ENCODE results near the gene GJA1. TPM values are rescaled to one million over a fixed set of nuclear protein-coding genes. Genes with fewer than 3 reads are reported as not detected.

The GJA1 gene
- total RNA-seq, 6 donors from 2014 or later, result 12.6 to 155 (median 87.8) TPM

DNA sequence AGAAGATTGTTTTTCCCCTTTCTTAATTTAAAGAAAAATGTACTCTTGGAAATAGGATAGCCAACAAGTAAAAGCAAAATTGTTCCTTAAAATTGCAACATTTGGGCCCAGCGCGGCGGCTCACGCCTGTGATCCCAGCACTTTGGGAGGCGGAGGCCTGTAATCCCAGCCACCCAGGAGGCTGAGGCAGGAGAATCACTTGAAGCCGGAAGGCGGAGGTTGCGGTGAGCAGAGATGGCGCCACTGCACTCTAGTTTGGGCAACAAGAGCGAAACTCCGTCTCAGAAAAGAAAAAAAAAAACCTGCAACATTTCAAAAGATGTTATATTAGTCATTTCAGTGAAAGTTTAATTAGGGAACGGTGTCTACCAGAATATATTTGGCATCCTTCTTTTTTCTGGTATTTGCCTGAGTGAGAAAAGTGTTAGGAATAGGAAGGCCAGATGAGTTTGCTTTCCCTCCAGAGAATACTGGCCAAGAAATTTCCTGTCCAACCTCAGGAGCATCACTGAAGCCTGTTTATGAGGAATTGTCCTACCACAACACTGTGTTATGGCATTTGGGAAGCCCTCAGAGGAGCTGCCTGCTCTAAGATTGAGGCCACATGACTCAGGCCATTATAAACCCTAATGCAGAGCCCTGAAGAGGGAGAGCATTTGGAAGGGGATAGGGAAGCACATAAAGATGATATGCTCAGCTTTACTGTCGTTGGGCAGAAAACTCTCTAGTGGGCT lies 1.2 kb upstream of the GJA1 start:
- H3K4me1 ChIP-seq, result peaks cover 0 to 16% (median 4%) of the 10 kb centered on the region in 4 donors
- H3K27ac ChIP-seq, result peak overlapping the region in 1 of 4 donors; percentile 49
- no peak overlapping the region for H3K4me3 ChIP-seq
- no peaks in the 10 kb centered on the region for H3K27me3 ChIP-seq
- no peaks in the 10 kb centered on the region for H3K36me3 ChIP-seq
- TF ChIP-seq POLR2AphosphoS5 (IDR thresholded peaks at IDR 0.05) (no peak), EP300 (IDR thresholded peaks at IDR 0.05) (no peak), POLR2A (IDR thresholded peaks at IDR 0.05) (no peak)
- TF ChIP-seq, protein P1, sequence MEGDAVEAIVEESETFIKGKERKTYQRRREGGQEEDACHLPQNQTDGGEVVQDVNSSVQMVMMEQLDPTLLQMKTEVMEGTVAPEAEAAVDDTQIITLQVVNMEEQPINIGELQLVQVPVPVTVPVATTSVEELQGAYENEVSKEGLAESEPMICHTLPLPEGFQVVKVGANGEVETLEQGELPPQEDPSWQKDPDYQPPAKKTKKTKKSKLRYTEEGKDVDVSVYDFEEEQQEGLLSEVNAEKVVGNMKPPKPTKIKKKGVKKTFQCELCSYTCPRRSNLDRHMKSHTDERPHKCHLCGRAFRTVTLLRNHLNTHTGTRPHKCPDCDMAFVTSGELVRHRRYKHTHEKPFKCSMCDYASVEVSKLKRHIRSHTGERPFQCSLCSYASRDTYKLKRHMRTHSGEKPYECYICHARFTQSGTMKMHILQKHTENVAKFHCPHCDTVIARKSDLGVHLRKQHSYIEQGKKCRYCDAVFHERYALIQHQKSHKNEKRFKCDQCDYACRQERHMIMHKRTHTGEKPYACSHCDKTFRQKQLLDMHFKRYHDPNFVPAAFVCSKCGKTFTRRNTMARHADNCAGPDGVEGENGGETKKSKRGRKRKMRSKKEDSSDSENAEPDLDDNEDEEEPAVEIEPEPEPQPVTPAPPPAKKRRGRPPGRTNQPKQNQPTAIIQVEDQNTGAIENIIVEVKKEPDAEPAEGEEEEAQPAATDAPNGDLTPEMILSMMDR (IDR thresholded peaks at IDR 0.05), result no peak
- 94 to 96% methylated on average over 13 of the region's 13 CpGs for WGBS, 2 donors
- DNase-seq, result no peak
- ATAC-seq (ENCODE audit: low FRiP score in 2 of 2), result no peak
- no peaks in the 10 kb centered on the region for H3K9me3 ChIP-seq

DNA sequence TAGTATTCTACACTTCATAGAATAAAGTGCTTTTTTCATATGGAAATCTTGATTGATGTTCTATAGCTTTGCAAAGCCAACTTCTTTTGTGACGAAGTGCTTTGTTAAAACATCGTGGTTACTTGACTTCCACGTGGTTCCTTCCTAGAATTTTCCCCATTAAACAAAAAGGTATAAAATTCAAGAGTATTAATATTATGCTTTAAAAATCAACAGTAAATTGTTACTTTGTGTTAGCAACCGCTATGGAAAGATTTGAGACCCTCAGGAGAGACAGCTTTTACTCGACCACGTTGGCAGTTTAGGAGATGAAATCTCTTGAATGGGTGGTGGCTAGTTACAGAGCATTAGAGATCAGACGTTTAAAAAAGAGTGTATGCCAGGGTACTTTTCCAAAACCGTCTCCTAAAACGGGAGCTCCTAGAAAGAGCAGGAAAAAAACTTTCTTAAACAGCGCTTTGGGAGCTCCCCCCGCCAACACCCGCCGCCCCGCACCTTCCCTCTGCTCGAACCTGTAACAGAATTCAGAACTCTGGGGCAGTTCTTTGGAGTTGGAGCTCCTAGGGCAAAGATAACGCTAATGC lies 920 bp downstream of the GJA1 start:
- Histone ChIP-seq H3K27ac (peak overlapping the region; percentile 84 to 92 (median 89)), H3K4me3 (peak overlapping the region; percentile 50 to 61 (median 56)), H3K9me3 (no peaks in the 10 kb centered on the region), H3K36me3 (no peaks in the 10 kb centered on the region), H3K27me3 (no peaks in the 10 kb centered on the region), H3K4me1 (peaks cover 0 to 16% (median 6%) of the 10 kb centered on the region in 4 donors)
- WGBS, 2 donors, result 4 to 11% methylated on average over 16 of the region's 16 CpGs
- peak in 1 of 2 donors; percentile 37 for ATAC-seq (ENCODE audit: low FRiP score in 2 of 2)
- TF ChIP-seq POLR2AphosphoS5 (IDR thresholded peaks at IDR 0.05), result no peak
- no peak for TF ChIP-seq POLR2A (IDR thresholded peaks at IDR 0.05)
- TF ChIP-seq, protein P1 (IDR thresholded peaks at IDR 0.05), result no peak
- TF ChIP-seq EP300 (IDR thresholded peaks at IDR 0.05), result no peak
- peak in 1 of 2 donors; percentile 67 for DNase-seq

DNA sequence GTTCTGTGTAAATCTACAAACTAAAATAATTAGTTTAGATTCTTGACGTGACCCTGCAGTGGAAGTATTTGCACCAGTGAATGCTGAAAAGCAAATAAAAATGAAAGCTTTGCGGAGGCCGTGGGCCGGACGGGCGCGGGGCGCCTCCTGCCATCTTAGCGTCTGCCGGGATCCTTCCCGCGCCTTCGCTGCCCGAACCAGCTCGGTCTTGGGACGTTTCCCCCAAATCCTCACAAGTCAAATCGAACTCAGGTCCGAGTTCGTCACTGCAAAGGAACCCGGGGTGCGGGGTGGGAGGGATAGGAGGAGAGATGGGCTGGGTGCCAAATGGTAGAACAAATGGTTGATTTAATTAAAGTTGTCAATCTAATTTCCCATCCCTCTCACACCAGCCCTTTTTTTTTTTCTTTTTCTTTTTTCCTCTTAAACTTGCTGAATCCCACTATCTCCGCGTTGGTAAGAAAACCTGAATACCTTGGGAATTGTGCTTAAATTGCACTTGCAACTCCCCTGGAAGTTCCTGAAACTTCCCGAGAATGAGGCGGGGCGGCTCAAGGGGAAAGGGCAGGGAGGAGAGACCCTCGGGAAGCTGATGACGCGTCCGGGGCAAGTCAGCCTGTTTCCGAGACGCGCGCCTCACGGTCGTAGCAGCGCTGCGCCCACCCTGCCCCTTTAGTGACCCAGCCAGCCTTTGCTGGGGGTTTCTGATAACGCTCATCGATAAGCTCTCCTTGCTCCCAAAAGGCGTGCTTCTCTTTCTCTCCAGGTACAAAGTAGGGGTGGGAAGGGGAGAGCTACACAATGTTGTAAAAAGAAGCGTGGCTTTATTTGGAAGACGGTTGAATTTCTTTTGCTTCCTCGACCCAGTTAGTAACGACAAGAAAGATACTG lies 1.8 kb downstream of the GJA1 start:
- TF ChIP-seq, protein P1 (IDR thresholded peaks at IDR 0.05), result no peak
- TF ChIP-seq POLR2A (IDR thresholded peaks at IDR 0.05), result no peak
- peak in 1 of 2 donors; percentile 23 for TF ChIP-seq POLR2AphosphoS5 (IDR thresholded peaks at IDR 0.05)
- Histone ChIP-seq H3K9me3 (no peaks in the 10 kb centered on the region), H3K36me3 (no peaks in the 10 kb centered on the region), H3K4me3 (peak overlapping the region; percentile 50 to 61 (median 56)), H3K27ac (peak overlapping the region; percentile 84 to 92 (median 89)), H3K27me3 (no peaks in the 10 kb centered on the region), H3K4me1 (peaks cover 0 to 16% (median 6%) of the 10 kb centered on the region in 4 donors)
- ATAC-seq (ENCODE audit: low FRiP score in 2 of 2), result peak; percentile 58 to 74
- 1 to 2% methylated on average over 44 to 45 of the region's 45 CpGs for WGBS, 2 donors
- peak; percentile 33 to 88 for DNase-seq

DNA sequence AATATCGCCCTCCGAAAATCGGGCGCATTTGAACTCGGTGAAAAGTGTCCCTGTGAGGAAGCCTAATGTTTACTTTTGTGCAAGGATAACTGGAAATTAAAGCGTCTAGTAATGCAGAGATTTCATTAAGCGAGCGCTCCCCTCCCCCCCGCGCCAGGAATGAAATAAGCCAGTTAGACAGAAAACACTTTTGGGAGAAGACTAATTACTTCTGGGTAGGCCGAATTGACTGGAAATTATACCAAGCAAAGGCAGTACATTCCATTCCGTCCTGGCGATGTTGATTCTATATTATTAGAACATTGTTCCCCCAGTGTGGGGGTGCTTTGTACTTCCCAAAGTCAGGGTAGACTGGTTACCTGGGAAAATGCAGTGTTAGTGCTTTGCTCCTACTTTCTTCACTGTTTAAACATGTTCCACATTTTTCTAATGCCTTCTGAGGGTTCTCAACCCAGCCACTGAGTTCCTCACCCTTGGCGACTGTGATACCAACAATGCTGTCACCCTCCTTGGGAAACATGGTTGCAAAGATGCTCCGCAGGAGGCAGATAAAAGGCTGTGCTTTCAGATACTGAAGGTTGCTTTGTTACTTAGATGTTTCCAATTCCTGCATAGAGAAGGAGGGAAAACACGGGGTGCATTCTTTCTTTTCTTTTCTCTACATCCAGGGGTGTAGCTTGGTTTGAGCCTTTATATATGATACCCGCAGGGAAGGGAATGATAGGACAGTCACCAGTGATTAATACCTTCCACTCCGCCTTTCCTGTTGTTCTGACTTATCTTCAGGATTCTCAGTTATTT lies 2.6 kb downstream of the GJA1 start:
- peak overlapping the region; percentile 50 to 61 (median 56) for H3K4me3 ChIP-seq
- 12 to 17% methylated on average over 18 of the region's 18 CpGs for WGBS, 2 donors
- H3K27ac ChIP-seq, result peak overlapping the region; percentile 84 to 92 (median 89)
- DNase-seq, result peak in 1 of 2 donors; percentile 52
- TF ChIP-seq, protein P1 (IDR thresholded peaks at IDR 0.05), result no peak
- no peak for TF ChIP-seq POLR2A (IDR thresholded peaks at IDR 0.05)
- peak in 1 of 2 donors; percentile 51 for TF ChIP-seq POLR2AphosphoS5 (IDR thresholded peaks at IDR 0.05)
- TF ChIP-seq EP300 (IDR thresholded peaks at IDR 0.05), result peak in 3 of 4 donors; percentile 57 to 85 (median 84)
- peak; percentile 31 to 86 for ATAC-seq (ENCODE audit: low FRiP score in 2 of 2)
- H3K9me3 ChIP-seq, result no peaks in the 10 kb centered on the region
- H3K36me3 ChIP-seq, result no peaks in the 10 kb centered on the region
- H3K27me3 ChIP-seq, result no peaks in the 10 kb centered on the region
- peaks cover 0 to 16% (median 8%) of the 10 kb centered on the region in 4 donors for H3K4me1 ChIP-seq

Measured in upper lobe of left lung (tissue), 6 donors.